HL-60/S4 treated with retinoic acid at 250 ng/mL for 4 days and 3 days (cell line): ENCODE results near the gene ATXN3.

Source experiments
- in situ Hi-C: fragments of 300-500 bp; cut with MboI; formaldehyde crosslinking; loops from 2 replicates; pipeline ENCODE4 v1.7.0; 2022; ENCODE audit warnings: low sequenced_read_pairs

ATXN3 gene

GRCh38 chr14:92012121-92012748 is 94.1 kb downstream of the ATXN3 start:
- in situ Hi-C loops = no loop called here

GRCh38 chr14:92010644-92011043 is 95.7 kb downstream of the ATXN3 start:
- in situ Hi-C loops = no loop called here

- in situ Hi-C loops = no loop called here
Measured at GRCh38 chr14:92009604-92010003, 96.8 kb downstream of the ATXN3 start.
